Measurements from ENCODE around the gene OTX2. TPM values are rescaled to one million over a fixed set of nuclear protein-coding genes. Genes with fewer than 3 reads are reported as not detected.

The OTX2 gene
- total and polyA plus RNA-seq, 2 experiments from 2014 or later, result 0.11 to 0.53 TPM

- Histone ChIP-seq H3K9me3 (ENCODE audit: low read depth) (no peaks in the 10 kb centered on the region), H3K4me1 (ENCODE audit: insufficient read depth) (no peaks in the 10 kb centered on the region), H3K27me3 (peaks cover 85% of the 10 kb centered on the region), H3K36me3 (replicated peaks; ENCODE audit: insufficient read depth, low read depth) (no peaks in the 10 kb centered on the region), H3K4me2 (no peak overlapping the region), H3K79me2 (no peaks in the 10 kb centered on the region), H4K20me1 (ENCODE audit: insufficient read depth, poor library complexity, severe bottlenecking) (no peaks in the 10 kb centered on the region), H2AFZ (no peak overlapping the region), H3K27ac (no peak overlapping the region), H3K9me2 (replicated peaks; ENCODE audit: insufficient read depth) (no peaks in the 10 kb centered on the region), H3K4me3 (no peak overlapping the region)
- WGBS (ENCODE audit: low lambda C conversion rate, missing lambda C conversion rate), result 69% methylated on average over 4 of the region's 4 CpGs
- no peak for DNase-seq (ENCODE audit: low spot score)
- TF ChIP-seq EZH2 (IDR thresholded peaks at IDR 0.05; ENCODE audit: borderline replicate concordance) (no peak), EZH2phosphoT487 (IDR thresholded peaks at IDR 0.05; ENCODE audit: low read depth, severe bottlenecking, unreplicated experiment) (no peak), CTCF (IDR thresholded peaks at IDR 0.05; ENCODE audit: poor library complexity) (no peak)
Observed at GRCh38 chr14:56821177-56821576, 10.9 kb upstream of the OTX2 start.

- no peaks in the 10 kb centered on the region for H3K79me2 ChIP-seq
- H3K9me2 ChIP-seq (replicated peaks; ENCODE audit: insufficient read depth), result no peaks in the 10 kb centered on the region
- H3K36me3 ChIP-seq (replicated peaks; ENCODE audit: insufficient read depth, low read depth), result no peaks in the 10 kb centered on the region
- no peaks in the 10 kb centered on the region for H3K9me3 ChIP-seq (ENCODE audit: low read depth)
- 3% methylated on average over 31 of the region's 31 CpGs for WGBS (ENCODE audit: low lambda C conversion rate, missing lambda C conversion rate)
- H3K4me1 ChIP-seq (ENCODE audit: insufficient read depth), result no peaks in the 10 kb centered on the region
- TF ChIP-seq EZH2phosphoT487 (IDR thresholded peaks at IDR 0.05; ENCODE audit: low read depth, severe bottlenecking, unreplicated experiment) (no peak), CTCF (IDR thresholded peaks at IDR 0.05; ENCODE audit: poor library complexity) (no peak), EZH2 (IDR thresholded peaks at IDR 0.05; ENCODE audit: borderline replicate concordance) (no peak)
- H3K4me2 ChIP-seq, result no peak overlapping the region
- peaks cover 98% of the 10 kb centered on the region for H3K27me3 ChIP-seq
- H4K20me1 ChIP-seq (ENCODE audit: insufficient read depth, poor library complexity, severe bottlenecking), result no peaks in the 10 kb centered on the region
- no peak overlapping the region for H3K27ac ChIP-seq
- H2AFZ ChIP-seq, result no peak overlapping the region
- no peak overlapping the region for H3K4me3 ChIP-seq
- DNase-seq (ENCODE audit: low spot score), result no peak
Observed at GRCh38 chr14:56817396-56817921, 7.2 kb upstream of the OTX2 start.

GRCh38 chr14:56816574-56817391 lies 6.5 kb upstream of the OTX2 start:
- no peaks in the 10 kb centered on the region for H3K79me2 ChIP-seq

More at GRCh38 chr14:56816574-56817391, 6.5 kb upstream of the OTX2 start:
- Histone ChIP-seq H3K9me2 (replicated peaks; ENCODE audit: insufficient read depth) (no peaks in the 10 kb centered on the region), H3K9me3 (ENCODE audit: low read depth) (no peaks in the 10 kb centered on the region), H3K36me3 (replicated peaks; ENCODE audit: insufficient read depth, low read depth) (no peaks in the 10 kb centered on the region), H4K20me1 (ENCODE audit: insufficient read depth, poor library complexity, severe bottlenecking) (no peaks in the 10 kb centered on the region), H3K4me1 (ENCODE audit: insufficient read depth) (no peaks in the 10 kb centered on the region), H3K27ac (no peak overlapping the region), H3K27me3 (peaks cover 98% of the 10 kb centered on the region), H2AFZ (peak overlapping the region; percentile 16), H3K4me2 (peak overlapping the region; percentile 54), H3K4me3 (no peak overlapping the region)
- TF ChIP-seq EZH2phosphoT487 (IDR thresholded peaks at IDR 0.05; ENCODE audit: low read depth, severe bottlenecking, unreplicated experiment) (peak; percentile 54), CTCF (IDR thresholded peaks at IDR 0.05; ENCODE audit: poor library complexity) (no peak), EZH2 (IDR thresholded peaks at IDR 0.05; ENCODE audit: borderline replicate concordance) (peak; percentile 88)
- DNase-seq (ENCODE audit: low spot score), result no peak
- WGBS (ENCODE audit: low lambda C conversion rate, missing lambda C conversion rate), result 2% methylated on average over 60 of the region's 66 CpGs

All from hepatocyte (in vitro differentiated cells).